ENCODE measurements around the gene TNS4.

TNS4 gene

DNA sequence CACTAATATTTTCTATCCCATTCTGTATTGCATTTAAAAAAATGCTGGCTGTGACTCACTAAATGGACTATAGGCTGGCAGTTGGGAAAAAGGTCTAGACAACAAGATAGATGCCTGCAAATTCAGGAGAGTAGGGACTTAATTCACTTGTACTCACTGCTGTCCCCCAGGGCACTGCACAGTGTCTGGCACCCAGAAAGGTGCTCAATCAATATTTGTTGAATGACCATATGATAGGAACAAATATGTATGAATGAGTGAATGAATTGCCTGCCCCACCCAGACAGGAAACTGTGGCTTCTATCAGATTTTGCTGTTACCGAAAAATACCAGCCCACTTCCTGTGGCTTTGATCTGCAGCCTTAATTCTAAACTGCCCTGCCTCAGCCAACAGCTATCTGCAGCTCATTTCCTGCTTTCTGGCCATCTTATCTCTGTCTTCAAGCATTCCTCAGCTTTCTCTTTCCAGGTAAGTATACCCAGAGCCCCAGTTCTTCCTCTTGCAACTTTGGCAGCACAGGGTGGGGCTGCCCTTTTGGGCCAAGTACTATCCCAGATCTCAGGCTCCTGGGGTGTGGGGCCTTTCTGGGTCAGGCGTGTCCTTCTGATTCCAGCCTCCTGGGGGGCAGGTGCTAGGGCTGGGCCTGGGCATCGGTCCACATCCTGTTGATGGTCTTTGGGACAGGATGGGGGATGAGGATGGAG is 15.3 kb upstream of the TNS4 start:
- DNase-seq, result no peak

- no peak for DNase-seq
Measured at GRCh38 chr17:40515491-40516041, 14.1 kb upstream of the TNS4 start.

DNA sequence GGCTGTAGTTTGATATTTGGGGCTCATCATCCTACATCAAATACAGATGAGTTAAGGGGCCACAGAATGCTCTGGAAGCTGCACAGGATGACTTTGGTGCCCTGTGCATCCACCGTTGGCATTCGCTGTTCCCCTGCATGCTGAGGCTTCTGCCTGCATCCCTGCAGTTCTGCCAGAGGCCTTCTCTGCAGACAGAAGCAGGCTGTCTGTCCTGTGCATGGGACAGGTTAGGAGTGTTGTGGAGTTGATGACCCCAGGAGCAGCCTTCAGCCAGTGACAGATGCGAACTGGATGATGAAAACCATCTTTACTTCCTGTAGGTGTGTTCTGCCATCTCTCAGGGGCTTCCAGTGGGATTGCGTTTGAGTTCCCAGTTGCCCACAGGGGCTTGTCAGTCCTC is 13.6 kb upstream of the TNS4 start:
- DNase-seq, result no peak

GRCh38 chr17:40514013-40514875 is 12.8 kb upstream of the TNS4 start:
- DNase-seq, result no peak

DNA sequence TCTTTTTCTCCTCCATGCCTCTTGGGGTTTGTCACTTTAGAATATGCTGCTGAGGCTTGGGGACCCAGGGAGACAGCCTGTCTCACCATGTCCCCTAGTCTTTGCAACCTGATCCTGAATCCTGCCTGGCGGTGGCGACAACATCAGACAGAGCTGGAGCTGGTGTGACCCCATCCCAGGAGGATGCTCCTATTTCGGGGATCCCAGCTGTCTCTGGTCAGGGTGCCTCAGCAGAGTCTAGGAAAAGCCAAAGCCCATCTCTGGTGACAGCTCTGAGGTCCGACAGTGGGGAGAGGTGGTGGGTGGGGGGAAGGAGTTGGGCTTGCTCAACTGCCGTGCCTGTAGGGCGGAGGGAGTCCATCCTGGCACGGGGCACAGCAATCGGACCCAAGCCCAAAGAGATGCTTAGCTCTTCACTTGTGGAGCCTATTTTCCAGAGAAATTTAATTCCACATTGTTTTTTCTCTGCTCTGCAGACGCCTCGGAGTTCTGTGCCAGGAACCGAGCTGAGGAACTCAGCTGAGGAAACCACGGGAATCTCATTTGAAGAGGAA is 10.3 kb upstream of the TNS4 start:
- no peak for DNase-seq

GRCh38 chr17:40511136-40511535 is 9.7 kb upstream of the TNS4 start:
- DNase-seq, result no peak

- no peak for DNase-seq
Measured at GRCh38 chr17:40510328-40510648, 8.9 kb upstream of the TNS4 start.

- no peak for DNase-seq
Measured at GRCh38 chr17:40509626-40510327, 8.4 kb upstream of the TNS4 start.

GRCh38 chr17:40506786-40507185 is 5.4 kb upstream of the TNS4 start:
- no peak for DNase-seq

GRCh38 chr17:40503154-40503553 is 1.7 kb upstream of the TNS4 start:
- no peak for DNase-seq

GRCh38 chr17:40502716-40503115 is 1.3 kb upstream of the TNS4 start:
- no peak for DNase-seq

- no peak for DNase-seq
Measured at GRCh38 chr17:40500709-40501108, 714 bp downstream of the TNS4 start.

DNA sequence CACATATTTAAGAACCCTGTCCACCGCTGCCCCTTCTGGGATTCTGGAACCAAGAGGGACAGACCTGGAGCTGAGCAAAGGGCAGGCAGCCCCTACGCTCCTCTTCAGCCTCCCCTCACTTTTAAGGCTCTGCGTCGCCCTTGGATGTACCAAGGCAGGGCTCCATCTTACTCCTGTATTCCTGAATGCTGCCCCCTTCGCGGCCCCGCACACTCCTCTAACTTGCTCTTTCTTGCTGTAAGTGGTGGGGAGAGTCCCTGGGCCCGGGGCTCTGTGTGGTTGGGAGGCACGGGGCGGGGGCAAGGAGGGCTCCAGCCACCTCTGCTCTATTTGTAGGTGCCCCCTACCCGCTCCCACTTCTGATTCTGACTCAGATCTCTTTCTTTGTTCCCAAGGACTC is 1.2 kb downstream of the TNS4 start:
- no peak for DNase-seq

DNA sequence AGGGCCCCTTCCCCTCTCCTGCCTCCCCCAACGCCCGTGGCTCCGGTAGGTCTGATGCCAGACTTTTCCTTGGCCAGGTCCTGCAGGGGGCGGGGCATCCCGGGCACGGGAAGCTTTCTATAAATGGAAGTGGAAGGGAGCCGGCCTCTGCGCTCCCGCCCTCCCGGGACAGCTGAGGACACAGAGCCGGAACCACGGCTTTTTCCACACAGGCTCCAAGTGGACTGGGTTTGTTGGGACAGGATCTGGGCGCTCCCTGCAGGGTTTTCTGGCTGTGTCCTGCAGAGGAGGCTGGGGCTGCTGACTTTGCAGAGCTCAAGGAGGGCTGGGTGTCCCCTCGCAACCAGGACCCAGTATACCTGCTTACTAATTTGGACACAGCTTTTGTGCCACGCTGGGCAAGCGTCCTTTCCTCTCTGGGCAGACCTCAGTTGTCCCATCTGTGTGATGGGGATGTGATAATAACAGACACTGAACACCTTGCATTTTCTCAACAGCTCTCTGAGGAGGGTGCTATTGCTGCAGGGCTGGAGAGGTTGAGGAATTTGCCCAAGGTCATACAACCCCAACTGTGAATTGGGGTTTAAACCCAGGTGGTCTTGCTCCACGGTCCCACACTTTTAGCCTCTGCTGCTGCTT is 1.8 kb downstream of the TNS4 start:
- peak; percentile 60 to 64 for DNase-seq

GRCh38 chr17:40498281-40499084 is 2.9 kb downstream of the TNS4 start:
- DNase-seq, result peak in 1 of 2 experiments; percentile 37

DNA sequence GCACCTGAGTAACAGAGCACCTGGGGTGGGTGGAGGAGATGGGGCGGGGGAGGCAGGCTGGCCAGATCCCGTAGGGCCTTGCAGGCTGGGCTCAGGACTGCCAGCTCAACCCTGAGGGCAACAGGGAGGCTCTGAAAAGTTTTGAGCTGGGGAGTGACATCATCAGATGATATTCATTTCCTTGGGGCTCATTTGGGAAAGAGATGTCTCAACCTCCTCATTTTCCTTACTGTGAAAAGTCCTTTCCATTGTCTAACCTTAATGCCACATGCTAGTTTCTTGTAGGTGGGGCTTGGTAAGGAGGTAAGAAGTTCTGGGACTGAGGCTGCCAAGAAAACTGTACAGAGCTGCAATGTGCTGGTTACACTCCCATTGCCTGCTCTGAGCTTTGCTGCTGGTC is 3.7 kb downstream of the TNS4 start:
- DNase-seq, result no peak

- DNase-seq, result no peak
Measured at GRCh38 chr17:40496634-40497420, 4.6 kb downstream of the TNS4 start.

- DNase-seq, result no peak
Measured at GRCh38 chr17:40496170-40496569, 5.3 kb downstream of the TNS4 start.

DNA sequence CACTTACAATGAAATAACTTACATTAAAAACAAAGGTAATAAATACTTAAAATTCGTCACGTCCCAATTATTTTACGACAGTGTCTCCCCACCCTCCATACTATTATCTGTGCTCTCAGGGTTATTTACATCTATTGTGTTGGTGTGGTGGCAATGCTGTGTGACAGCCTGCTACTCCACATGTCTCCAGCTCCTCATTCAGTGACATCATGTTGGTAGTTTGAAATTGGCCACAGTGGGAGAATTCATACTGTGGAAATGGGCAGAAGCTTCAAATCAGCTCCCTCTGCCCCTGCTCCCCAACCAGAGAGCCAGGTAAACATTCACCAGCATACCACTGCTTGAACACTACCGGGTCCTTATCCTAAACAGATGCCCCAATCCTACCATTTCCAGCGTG is 6.3 kb downstream of the TNS4 start:
- no peak for DNase-seq

- DNase-seq, result no peak
Measured at GRCh38 chr17:40493697-40494096, 7.7 kb downstream of the TNS4 start.

DNA sequence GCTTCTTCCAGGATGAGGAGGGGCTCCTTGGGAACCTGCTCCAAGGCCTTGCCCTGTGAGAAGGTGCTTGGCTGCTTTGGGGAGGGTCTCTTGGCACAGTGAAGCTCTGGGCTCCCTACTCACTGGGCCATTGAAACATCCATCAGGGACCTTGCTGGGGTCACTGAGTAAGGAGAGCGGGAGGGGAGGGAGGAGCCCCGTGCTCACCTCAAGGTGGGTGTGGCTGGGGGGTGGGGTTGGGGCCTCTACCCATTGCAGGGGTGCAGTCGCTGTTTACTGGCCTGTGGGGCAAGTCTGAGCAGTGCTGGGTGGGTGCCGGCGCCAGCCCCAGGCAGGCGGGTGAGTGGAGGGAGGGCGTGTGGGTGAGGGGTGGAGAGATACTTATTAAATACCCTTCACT is 9.9 kb downstream of the TNS4 start:
- no peak for DNase-seq
